ENCODE results near the gene MTHFD1L.

Gene MTHFD1L

GRCh38 chr6:151016107-151016506 lies 150.6 kb downstream of the MTHFD1L start:
- no peak for TF ChIP-seq CTCF (IDR thresholded peaks at IDR 0.05; ENCODE audit: borderline replicate concordance, control extremely low read depth, extremely low read depth, insufficient read depth, missing control alignments)
- no peak for DNase-seq (ENCODE audit: low spot score)
- in situ Hi-C loops (cut with MboI; ENCODE audit: low sequenced_read_pairs, unreplicated experiment) = no loop called here

- in situ Hi-C loops (cut with MboI; ENCODE audit: low sequenced_read_pairs, unreplicated experiment) = no loop called here
- DNase-seq (ENCODE audit: low spot score) = no peak
- no peak for TF ChIP-seq CTCF (IDR thresholded peaks at IDR 0.05; ENCODE audit: borderline replicate concordance, control extremely low read depth, extremely low read depth, insufficient read depth, missing control alignments)
Measured at GRCh38 chr6:151018046-151018445, 152.5 kb downstream of the MTHFD1L start.

- TF ChIP-seq CTCF (IDR thresholded peaks at IDR 0.05; ENCODE audit: borderline replicate concordance, control extremely low read depth, extremely low read depth, insufficient read depth, missing control alignments) = no peak
- in situ Hi-C loops (cut with MboI; ENCODE audit: low sequenced_read_pairs, unreplicated experiment) = no loop called here
Measured at GRCh38 chr6:151018911-151019782, 153.6 kb downstream of the MTHFD1L start.

GRCh38 chr6:151021896-151022295 lies 156.4 kb downstream of the MTHFD1L start:
- no peak for TF ChIP-seq CTCF (IDR thresholded peaks at IDR 0.05; ENCODE audit: borderline replicate concordance, control extremely low read depth, extremely low read depth, insufficient read depth, missing control alignments)
- in situ Hi-C loops (cut with MboI; ENCODE audit: low sequenced_read_pairs, unreplicated experiment) = no loop called here
- no peak for DNase-seq (ENCODE audit: low spot score)

More at GRCh38 chr6:151018911-151019782, 153.6 kb downstream of the MTHFD1L start:
- DNase-seq (ENCODE audit: low spot score) = no peak

- no peak for DNase-seq (ENCODE audit: low spot score)
- in situ Hi-C loops (cut with MboI; ENCODE audit: low sequenced_read_pairs, unreplicated experiment) = no loop called here
- no peak for TF ChIP-seq CTCF (IDR thresholded peaks at IDR 0.05; ENCODE audit: borderline replicate concordance, control extremely low read depth, extremely low read depth, insufficient read depth, missing control alignments)
Measured at GRCh38 chr6:151022492-151022891, 157.0 kb downstream of the MTHFD1L start.

GRCh38 chr6:151023342-151023741 lies 157.8 kb downstream of the MTHFD1L start:
- no peak for TF ChIP-seq CTCF (IDR thresholded peaks at IDR 0.05; ENCODE audit: borderline replicate concordance, control extremely low read depth, extremely low read depth, insufficient read depth, missing control alignments)
- DNase-seq (ENCODE audit: low spot score) = no peak
- in situ Hi-C loops (cut with MboI; ENCODE audit: low sequenced_read_pairs, unreplicated experiment) = no loop called here

All from GM13976 (cell line).